Osteoblast (primary cell): ENCODE measurements around the gene STX10. TPM values are rescaled to one million over a fixed set of nuclear protein-coding genes. Genes with fewer than 3 reads are reported as not detected.
A peak's percentile ranks its signal among the peaks of the same experiment; 100 is the strongest.
"Not testable (repeated sequence)": the region's sequence is repeated elsewhere in the genome, so short reads cannot be mapped to it uniquely, and the experiment has no call there.

Source experiments
- DNase-seq: peaks from one replicate; pipeline ENCODE4 v3.0.0; 2011; ENCODE audit warnings: low spot score, mixed read lengths; ENCODE audit not compliant: insufficient read length; ENCODE audit errors: missing footprints
- H2AFZ ChIP-seq: 2 replicates; pipeline ENCODE4 v1.6.0; 2011; ENCODE audit warnings: mild to moderate bottlenecking, low read length
- H3K27ac ChIP-seq: 2 replicates; pipeline ENCODE4 v1.5.1; 2011; ENCODE audit warnings: mild to moderate bottlenecking, low read depth, low read length, moderate library complexity
- H3K27me3 ChIP-seq: 2 replicates; pipeline ENCODE4 v1.6.0; 2012; ENCODE audit warnings: mild to moderate bottlenecking, control low read depth, inconsistent platforms, low read length, moderate library complexity; ENCODE audit not compliant: insufficient read depth
- H3K36me3 ChIP-seq: 2 replicates; pipeline ENCODE4 v1.5.1; 2011; ENCODE audit warnings: mild to moderate bottlenecking, low read length, control low read depth, moderate library complexity; ENCODE audit not compliant: insufficient read depth
- H3K4me1 ChIP-seq: 2 replicates; pipeline ENCODE4 v1.5.1; 2011; ENCODE audit warnings: mild to moderate bottlenecking, low read length, control low read depth, moderate library complexity; ENCODE audit not compliant: insufficient read depth
- H3K4me2 ChIP-seq: 2 replicates; pipeline ENCODE4 v1.6.0; 2011; ENCODE audit warnings: mild to moderate bottlenecking, low read length; ENCODE audit not compliant: insufficient read depth
- H3K4me3 ChIP-seq: fragments of 200-600 bp; sonication (generic); 3 replicates; pipeline ENCODE4 v1.5.1; 2012; ENCODE audit warnings: mild to moderate bottlenecking, low read length, inconsistent platforms; ENCODE audit not compliant: insufficient read depth
- H3K79me2 ChIP-seq: 2 replicates; pipeline ENCODE4 v1.6.0; 2012; ENCODE audit warnings: mild to moderate bottlenecking, low read length, control low read depth, inconsistent platforms; ENCODE audit not compliant: insufficient read depth
- H3K9me3 ChIP-seq: 2 replicates; pipeline ENCODE4 v1.5.1; 2011; ENCODE audit warnings: low read depth, low read length, control low read depth
- H4K20me1 ChIP-seq: 2 replicates; pipeline ENCODE4 v1.6.0; 2012; ENCODE audit warnings: mild to moderate bottlenecking, low read length, control low read depth; ENCODE audit not compliant: insufficient read depth
- CTCF ChIP-seq: IDR thresholded peaks from 2 replicates; pipeline ENCODE4 v1.5.1; 2011; ENCODE audit warnings: mild to moderate bottlenecking, low read depth, low read length, moderate library complexity; ENCODE audit errors: extremely low read depth
- total RNA-seq: library from RNA; depleted of rRNA; stranded (reverse); fragments of >200 nt; gene quantifications from 2 replicates; pipeline ENCODE4 v1.2.3, GENCODE V29; 2012

Gene STX10
- total RNA-seq, 1 donor, result 81.1 TPM

- Histone ChIP-seq H4K20me1 (no peaks in the 10 kb centered on the region), H3K4me1 (peaks cover 39% of the 10 kb centered on the region), H3K79me2 (no peaks in the 10 kb centered on the region), H2AFZ (peak overlapping the region; percentile 85), H3K4me2 (peak overlapping the region; percentile 46), H3K36me3 (no peaks in the 10 kb centered on the region), H3K27ac (peak overlapping the region; percentile 74), H3K27me3 (no peaks in the 10 kb centered on the region), H3K9me3 (no peaks in the 10 kb centered on the region), H3K4me3 (no peak overlapping the region)
- TF ChIP-seq CTCF, result no peak
- DNase-seq, result peak; percentile 92
These were observed 22.4 kb upstream of the STX10 start for GRCh38 chr19:13172346-13173138.

- TF ChIP-seq CTCF, result no peak
- Histone ChIP-seq H3K27me3 (no peaks in the 10 kb centered on the region), H3K36me3 (no peaks in the 10 kb centered on the region), H3K4me1 (peaks cover 43% of the 10 kb centered on the region), H2AFZ (no peak overlapping the region), H3K79me2 (no peaks in the 10 kb centered on the region), H3K9me3 (no peaks in the 10 kb centered on the region), H3K27ac (no peak overlapping the region), H4K20me1 (no peaks in the 10 kb centered on the region), H3K4me3 (no peak overlapping the region), H3K4me2 (no peak overlapping the region)
- no peak for DNase-seq
These were observed 21.0 kb upstream of the STX10 start for GRCh38 chr19:13171146-13171545.

GRCh38 chr19:13169769-13170168 is 19.6 kb upstream of the STX10 start:
- H3K4me3 ChIP-seq, result no peak overlapping the region
- TF ChIP-seq CTCF, result no peak
- no peaks in the 10 kb centered on the region for H3K79me2 ChIP-seq
- H3K27me3 ChIP-seq, result no peaks in the 10 kb centered on the region
- H3K4me1 ChIP-seq, result peaks cover 50% of the 10 kb centered on the region
- no peaks in the 10 kb centered on the region for H3K36me3 ChIP-seq
- no peak overlapping the region for H3K4me2 ChIP-seq
- DNase-seq, result peak; percentile 97
- H4K20me1 ChIP-seq, result no peaks in the 10 kb centered on the region
- H2AFZ ChIP-seq, result peak overlapping the region; percentile 29
- no peaks in the 10 kb centered on the region for H3K9me3 ChIP-seq
- peak overlapping the region; percentile 58 for H3K27ac ChIP-seq

GRCh38 chr19:13166151-13166550 is 16.0 kb upstream of the STX10 start:
- not testable (repeated sequence) for H3K36me3 ChIP-seq, H3K27ac ChIP-seq, H3K79me2 ChIP-seq, H4K20me1 ChIP-seq, H2AFZ ChIP-seq, H3K9me3 ChIP-seq, H3K4me3 ChIP-seq, H3K4me2 ChIP-seq, H3K27me3 ChIP-seq, DNase-seq
- peaks cover 58% of the 10 kb centered on the region for H3K4me1 ChIP-seq
